Activated CD8-positive, alpha-beta memory T cell treated with anti-CD3 and anti-CD28 coated beads, Interleukin-2, amount 50 U/mL, for 1 hour (primary cell): ENCODE results near the gene KCNJ12.
"Not testable (repeated sequence)": the region's sequence is repeated elsewhere in the genome, so short reads cannot be mapped to it uniquely, and the experiment has no call there.

ENCODE experiments used
- DNase-seq: peaks from one replicate; pipeline ENCODE4 v3.0.0-alpha.2; 2020; ENCODE audit errors: extremely low read depth

The KCNJ12 gene

GRCh38 chr17:21349358-21350050 lies 26.7 kb upstream of the KCNJ12 start:
- not testable (repeated sequence) for DNase-seq

GRCh38 chr17:21350495-21350894 lies 25.7 kb upstream of the KCNJ12 start:
- DNase-seq = not testable (repeated sequence)

DNA sequence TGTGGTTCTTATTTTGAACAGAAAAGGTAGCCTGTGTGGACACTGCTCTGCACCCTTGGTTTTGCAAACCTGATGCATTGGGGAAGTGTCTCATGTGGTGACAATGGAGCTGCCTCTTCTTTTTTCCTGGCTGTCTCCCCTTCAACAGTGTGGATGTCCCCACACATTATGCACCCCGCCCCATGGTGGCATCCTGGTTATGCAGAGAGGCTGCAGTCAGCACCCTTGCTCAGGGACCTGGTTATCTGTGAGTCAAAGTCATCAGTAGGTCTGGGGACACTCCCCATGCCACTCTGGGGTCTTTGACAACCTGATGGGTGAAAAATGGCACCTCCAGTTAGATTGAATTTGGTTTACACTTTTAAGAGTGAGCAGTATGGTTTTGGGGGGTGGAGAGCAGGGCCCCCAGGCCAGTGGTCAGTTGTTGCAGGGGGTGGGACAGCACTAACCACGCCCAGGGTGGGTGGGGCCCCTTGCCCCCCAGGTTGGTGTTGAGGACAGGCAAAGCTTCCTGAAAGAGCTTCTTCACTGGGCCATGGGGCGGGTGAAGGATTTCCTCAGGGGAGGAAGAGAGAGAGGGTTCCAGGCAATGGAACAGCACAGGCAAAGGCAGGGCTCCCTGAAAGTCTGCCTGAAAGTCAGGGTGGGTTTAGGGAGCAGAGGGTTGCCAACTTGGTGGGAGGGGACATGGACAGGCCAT lies 24.6 kb upstream of the KCNJ12 start:
- no peak for DNase-seq

DNA sequence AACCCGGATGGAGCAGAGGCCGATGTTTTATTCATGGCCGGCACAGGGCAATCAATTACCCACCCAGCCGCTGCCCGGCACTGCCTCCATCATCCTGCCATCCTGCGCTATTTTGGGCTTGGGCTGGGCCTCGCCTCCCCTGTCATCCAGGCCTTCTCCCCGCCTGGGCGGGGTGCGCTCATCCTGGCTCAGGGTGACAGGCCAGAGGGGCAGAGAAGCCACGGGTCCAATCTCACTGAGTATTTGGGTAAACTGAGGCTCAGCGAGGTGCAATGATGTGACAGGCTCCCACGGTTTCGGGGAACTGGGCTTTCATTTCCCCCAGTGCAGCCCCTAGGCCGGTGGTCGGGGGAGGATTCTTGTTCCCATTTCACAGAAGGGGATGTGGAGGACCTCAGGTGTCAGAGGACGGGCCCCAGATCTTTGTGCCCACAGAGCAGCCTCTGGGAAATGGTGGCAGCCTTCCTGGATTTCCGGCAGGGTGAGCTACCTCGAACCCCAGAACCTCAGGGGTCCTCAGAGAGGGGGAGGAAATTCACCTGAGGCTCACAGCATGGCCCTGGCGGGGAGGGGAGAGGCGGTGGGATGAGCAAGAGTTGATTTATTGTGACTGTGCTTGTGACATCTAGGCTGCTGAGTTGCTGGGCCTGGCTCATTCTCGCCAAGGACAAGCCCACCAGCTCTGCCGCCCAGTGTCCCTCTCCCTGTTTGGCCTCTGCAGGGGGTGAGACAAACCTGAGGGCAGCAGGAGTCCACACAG lies 23.8 kb upstream of the KCNJ12 start:
- no peak for DNase-seq

- DNase-seq = no peak
Measured at GRCh38 chr17:21352981-21353265, 23.2 kb upstream of the KCNJ12 start.

DNA sequence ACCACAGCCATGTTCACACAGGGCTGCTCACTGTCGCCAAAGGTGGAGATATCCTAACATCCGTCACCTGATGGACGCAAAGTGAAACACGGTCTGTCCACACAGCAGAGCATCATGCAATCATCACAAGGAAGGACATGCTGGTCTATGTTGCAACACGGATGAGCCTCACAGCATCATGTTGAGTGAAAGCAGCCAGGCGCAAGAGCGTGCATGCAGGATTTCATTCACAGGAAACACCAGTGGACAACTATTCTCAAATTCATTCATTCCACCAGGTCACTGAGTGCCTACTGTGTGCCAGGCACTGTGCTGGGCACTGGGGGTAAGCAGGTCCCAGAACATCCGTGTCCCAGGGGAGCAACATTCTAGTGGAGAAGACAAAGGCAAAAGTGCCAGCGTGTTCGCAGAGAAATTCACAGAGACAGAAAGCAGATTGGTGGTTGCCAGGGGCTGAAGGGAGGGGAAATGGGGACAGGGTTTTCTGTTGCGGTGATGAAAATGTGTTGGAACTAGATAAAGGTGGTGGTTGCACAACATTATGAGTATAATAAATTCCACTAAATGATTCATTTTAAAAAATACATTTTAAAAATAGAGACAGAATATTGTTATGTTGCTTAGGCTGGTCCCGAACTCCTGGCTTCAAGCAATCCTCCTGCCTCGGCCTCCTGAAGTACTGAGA lies 22.7 kb upstream of the KCNJ12 start:
- no peak for DNase-seq

- DNase-seq = no peak
Measured at GRCh38 chr17:21354796-21355385, 21.3 kb upstream of the KCNJ12 start.

DNA sequence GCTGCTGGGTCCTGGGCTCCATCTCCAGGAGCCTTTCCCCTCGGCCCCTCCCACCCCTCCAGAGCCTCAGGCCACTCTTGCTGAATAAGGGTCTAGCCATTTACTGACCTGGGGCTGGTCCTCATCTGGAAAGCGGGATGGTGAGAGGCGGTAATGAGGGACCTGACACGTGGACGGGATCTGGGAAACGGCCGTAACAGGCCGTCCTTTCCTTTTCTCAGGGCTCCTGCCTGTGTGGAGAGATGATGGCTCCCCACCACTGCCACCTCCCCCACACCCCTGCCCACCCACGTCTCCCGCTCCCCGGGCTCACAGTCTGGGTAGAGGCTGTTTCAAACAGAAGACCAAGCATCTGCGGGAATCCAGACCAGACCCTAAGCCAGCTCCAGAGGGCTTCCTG lies 20.6 kb upstream of the KCNJ12 start:
- no peak for DNase-seq

DNA sequence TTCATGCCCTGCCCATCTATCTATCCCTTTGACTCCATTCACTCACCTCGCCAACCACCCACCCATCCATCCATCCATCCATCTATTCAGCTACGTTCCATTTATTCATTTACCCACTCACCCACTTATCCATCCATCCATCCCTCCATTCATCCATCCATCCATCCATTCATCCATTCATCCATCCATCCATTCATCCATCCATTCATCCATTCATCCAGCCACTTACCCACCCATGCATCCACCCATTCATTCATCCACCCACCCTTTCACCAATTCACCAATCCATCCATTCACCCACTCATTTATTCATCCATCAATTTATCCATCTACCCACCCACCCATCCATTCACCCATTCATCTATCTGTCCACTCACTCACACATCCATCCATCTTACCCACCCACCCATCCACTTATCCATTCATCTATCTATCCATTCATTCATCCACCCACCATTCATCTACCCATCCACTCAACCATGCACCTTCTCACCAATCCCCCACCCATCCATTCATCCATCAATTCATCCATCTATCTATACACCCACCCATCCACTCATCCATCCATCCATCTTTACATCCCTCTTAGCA lies 19.5 kb upstream of the KCNJ12 start:
- no peak for DNase-seq

- no peak for DNase-seq
Measured at GRCh38 chr17:21357281-21357680, 18.9 kb upstream of the KCNJ12 start.

DNA sequence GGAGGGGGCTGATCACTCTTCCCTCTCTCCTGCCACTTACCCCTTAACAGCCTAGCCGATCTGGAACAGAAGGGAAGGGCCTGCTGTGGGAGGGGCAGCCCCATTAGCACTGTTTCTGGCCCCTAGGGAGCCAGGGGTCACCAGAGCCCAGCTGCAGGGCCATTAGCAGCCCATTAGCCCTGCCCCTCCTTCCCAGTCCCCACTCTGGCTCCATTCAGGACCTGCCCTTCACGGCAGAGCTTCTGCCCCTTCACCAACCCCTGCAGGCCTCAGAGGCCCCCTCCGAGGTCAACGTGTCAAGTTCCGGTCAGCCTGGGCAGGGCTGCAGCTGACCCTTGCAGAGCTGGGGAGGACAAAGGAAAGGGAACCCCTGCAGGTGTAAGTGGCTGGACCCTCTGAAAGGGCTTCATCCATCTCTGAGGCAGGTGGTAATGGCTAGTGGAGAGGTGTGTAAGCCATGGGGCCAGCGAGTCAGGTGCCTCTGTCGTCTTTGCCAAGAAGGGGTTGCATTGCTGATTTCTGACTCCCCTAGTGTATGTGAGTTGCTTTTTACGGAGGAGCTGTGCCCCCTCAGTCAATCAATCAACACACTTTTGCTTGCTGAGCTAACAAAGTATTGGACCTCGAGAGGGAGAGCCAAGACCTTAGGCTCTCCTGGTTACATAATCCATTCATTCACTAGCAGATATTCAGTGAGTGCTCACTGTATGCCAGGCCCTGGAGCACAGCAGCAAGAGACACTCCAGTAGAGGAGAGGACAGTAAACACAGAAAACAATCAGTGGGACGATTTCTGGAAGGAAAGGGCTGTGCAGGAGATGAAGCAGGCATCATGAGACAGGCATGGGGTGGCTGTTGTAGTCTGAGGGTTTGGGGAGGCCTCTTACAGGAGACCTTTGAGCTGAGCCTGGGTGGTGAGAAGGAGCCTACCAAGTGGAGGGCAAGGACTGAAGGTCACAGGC lies 18.2 kb upstream of the KCNJ12 start:
- DNase-seq = no peak

GRCh38 chr17:21358682-21359482 lies 17.3 kb upstream of the KCNJ12 start:
- DNase-seq = no peak

- no peak for DNase-seq
Measured at GRCh38 chr17:21359483-21359840, 16.7 kb upstream of the KCNJ12 start.

- DNase-seq = no peak
Measured at GRCh38 chr17:21360048-21360447, 16.1 kb upstream of the KCNJ12 start.

- DNase-seq = no peak
Measured at GRCh38 chr17:21361020-21361809, 14.9 kb upstream of the KCNJ12 start.

DNA sequence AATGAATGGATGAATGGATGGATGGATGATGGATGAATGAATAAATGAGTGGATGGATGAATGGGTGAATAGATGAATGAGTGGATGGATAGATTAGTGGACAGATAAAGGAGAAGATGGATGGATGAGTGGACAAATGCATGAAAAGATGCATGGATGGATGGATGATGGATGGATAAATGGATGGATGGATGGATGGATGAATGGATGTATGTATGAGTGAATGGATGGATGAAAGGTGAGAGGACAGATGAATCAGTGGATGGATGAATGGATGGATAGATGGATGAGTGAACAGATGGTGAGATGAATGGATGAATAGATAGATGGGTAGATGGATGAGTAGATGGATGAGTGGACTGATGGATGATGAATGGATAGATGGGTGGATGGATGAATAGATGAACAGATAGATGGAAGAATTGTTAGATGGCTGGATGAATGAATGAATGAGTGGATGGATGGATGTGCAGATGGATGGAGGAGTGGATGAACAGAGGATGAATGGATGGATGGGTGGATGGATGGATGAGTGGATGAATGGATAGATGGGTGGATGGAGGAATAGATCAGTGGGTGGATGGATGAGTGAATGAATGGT lies 13.7 kb upstream of the KCNJ12 start:
- DNase-seq = no peak

GRCh38 chr17:21363776-21364642 lies 12.1 kb upstream of the KCNJ12 start:
- no peak for DNase-seq

DNA sequence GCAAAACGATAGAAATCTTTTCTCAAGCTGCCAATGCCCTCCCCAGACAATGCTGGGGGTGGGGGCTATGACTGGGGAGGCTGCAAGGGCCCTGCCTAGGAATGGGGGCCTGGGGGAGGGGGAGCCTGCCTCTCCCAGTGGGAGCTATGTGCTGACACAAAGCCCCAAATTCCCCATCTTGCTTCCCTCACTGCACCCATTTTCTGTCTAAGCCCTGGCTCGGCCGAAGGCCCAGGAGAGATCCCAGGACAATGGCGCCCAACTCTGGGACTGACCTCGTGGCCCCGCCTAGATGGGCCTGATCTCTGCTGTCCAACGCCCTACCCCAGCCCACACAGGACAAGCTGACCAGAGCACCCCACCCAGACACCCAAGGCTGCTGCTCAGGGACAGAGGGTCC lies 11.1 kb upstream of the KCNJ12 start:
- DNase-seq = no peak
